Mucosa of stomach (tissue), 1 donor: ENCODE data around the gene DHRS12.

Experiments
- H3K27me3 ChIP-seq: one replicate; pipeline ENCODE4 v1.7.0; 2013; ENCODE audit warnings: mild to moderate bottlenecking, low read length; ENCODE audit not compliant: control insufficient read depth, insufficient read depth
- H3K36me3 ChIP-seq: one replicate; pipeline ENCODE4 v1.7.0; 2013; ENCODE audit warnings: low read length; ENCODE audit not compliant: control insufficient read depth, insufficient read depth
- H3K4me1 ChIP-seq: one replicate; pipeline ENCODE4 v1.7.0; 2013; ENCODE audit warnings: mild to moderate bottlenecking, low read length; ENCODE audit not compliant: control insufficient read depth, insufficient read depth
- H3K4me3 ChIP-seq: one replicate; pipeline ENCODE4 v1.7.0; 2013; ENCODE audit warnings: low read length
- H3K9ac ChIP-seq: one replicate; pipeline ENCODE4 v1.7.0; 2013; ENCODE audit warnings: mild to moderate bottlenecking, low read length, moderate library complexity
- H3K9me3 ChIP-seq: one replicate; pipeline ENCODE4 v1.7.0; 2013; ENCODE audit warnings: mild to moderate bottlenecking, low read length, moderate library complexity; ENCODE audit not compliant: control insufficient read depth
- donor health status: Pancreatic carcinoma.

Gene DHRS12

GRCh38 chr13:51838240-51838846 is 34.4 kb upstream of the DHRS12 start:
- no peaks in the 10 kb centered on the region for H3K27me3 ChIP-seq
- no peaks in the 10 kb centered on the region for H3K36me3 ChIP-seq
- no peak overlapping the region for H3K9ac ChIP-seq
- H3K4me1 ChIP-seq = no peaks in the 10 kb centered on the region
- no peak overlapping the region for H3K4me3 ChIP-seq
- H3K9me3 ChIP-seq = no peaks in the 10 kb centered on the region

- H3K9me3 ChIP-seq = no peaks in the 10 kb centered on the region
- H3K9ac ChIP-seq = no peak overlapping the region
- no peaks in the 10 kb centered on the region for H3K27me3 ChIP-seq
- no peak overlapping the region for H3K4me3 ChIP-seq
- no peaks in the 10 kb centered on the region for H3K4me1 ChIP-seq
- no peaks in the 10 kb centered on the region for H3K36me3 ChIP-seq
Measured at GRCh38 chr13:51837016-51837415, 33.1 kb upstream of the DHRS12 start.

GRCh38 chr13:51834581-51835171 is 30.7 kb upstream of the DHRS12 start:
- H3K9me3 ChIP-seq = no peaks in the 10 kb centered on the region
- H3K36me3 ChIP-seq = no peaks in the 10 kb centered on the region

GRCh38 chr13:51833980-51834379 is 30.0 kb upstream of the DHRS12 start:
- H3K36me3 ChIP-seq = no peaks in the 10 kb centered on the region
- H3K4me3 ChIP-seq = no peak overlapping the region
- H3K9ac ChIP-seq = no peak overlapping the region
- no peaks in the 10 kb centered on the region for H3K27me3 ChIP-seq
- H3K4me1 ChIP-seq = no peaks in the 10 kb centered on the region
- H3K9me3 ChIP-seq = no peaks in the 10 kb centered on the region

More at GRCh38 chr13:51834581-51835171, 30.7 kb upstream of the DHRS12 start:
- Histone ChIP-seq H3K4me3 (no peak overlapping the region), H3K4me1 (no peaks in the 10 kb centered on the region), H3K9ac (no peak overlapping the region), H3K27me3 (no peaks in the 10 kb centered on the region)

GRCh38 chr13:51832471-51833152 is 28.6 kb upstream of the DHRS12 start:
- Histone ChIP-seq H3K9ac (no peak overlapping the region), H3K4me1 (no peaks in the 10 kb centered on the region), H3K4me3 (no peak overlapping the region), H3K27me3 (no peaks in the 10 kb centered on the region), H3K36me3 (no peaks in the 10 kb centered on the region), H3K9me3 (no peaks in the 10 kb centered on the region)

- no peaks in the 10 kb centered on the region for H3K36me3 ChIP-seq
- no peak overlapping the region for H3K4me3 ChIP-seq
- no peaks in the 10 kb centered on the region for H3K9me3 ChIP-seq
- H3K9ac ChIP-seq = no peak overlapping the region
- no peaks in the 10 kb centered on the region for H3K4me1 ChIP-seq
- no peaks in the 10 kb centered on the region for H3K27me3 ChIP-seq
Measured at GRCh38 chr13:51831519-51831918, 27.6 kb upstream of the DHRS12 start.

GRCh38 chr13:51829568-51829899 is 25.6 kb upstream of the DHRS12 start:
- no peaks in the 10 kb centered on the region for H3K4me1 ChIP-seq
- no peaks in the 10 kb centered on the region for H3K36me3 ChIP-seq
- no peaks in the 10 kb centered on the region for H3K27me3 ChIP-seq

GRCh38 chr13:51828730-51829567 is 25.0 kb upstream of the DHRS12 start:
- H3K4me3 ChIP-seq = no peak overlapping the region
- no peaks in the 10 kb centered on the region for H3K36me3 ChIP-seq
- no peaks in the 10 kb centered on the region for H3K4me1 ChIP-seq
- H3K9ac ChIP-seq = no peak overlapping the region
- no peaks in the 10 kb centered on the region for H3K27me3 ChIP-seq
- H3K9me3 ChIP-seq = no peaks in the 10 kb centered on the region

More at GRCh38 chr13:51829568-51829899, 25.6 kb upstream of the DHRS12 start:
- H3K9ac ChIP-seq = no peak overlapping the region
- H3K9me3 ChIP-seq = no peaks in the 10 kb centered on the region
- H3K4me3 ChIP-seq = no peak overlapping the region

- Histone ChIP-seq H3K9me3 (no peaks in the 10 kb centered on the region), H3K9ac (no peak overlapping the region), H3K27me3 (no peaks in the 10 kb centered on the region), H3K36me3 (no peaks in the 10 kb centered on the region), H3K4me1 (no peaks in the 10 kb centered on the region), H3K4me3 (no peak overlapping the region)
Measured at GRCh38 chr13:51827254-51827653, 23.3 kb upstream of the DHRS12 start.

GRCh38 chr13:51826606-51827005 is 22.6 kb upstream of the DHRS12 start:
- Histone ChIP-seq H3K9ac (no peak overlapping the region), H3K4me3 (no peak overlapping the region), H3K9me3 (no peaks in the 10 kb centered on the region), H3K4me1 (no peaks in the 10 kb centered on the region), H3K36me3 (no peaks in the 10 kb centered on the region), H3K27me3 (no peaks in the 10 kb centered on the region)

- Histone ChIP-seq H3K9ac (no peak overlapping the region), H3K4me1 (no peaks in the 10 kb centered on the region), H3K4me3 (no peak overlapping the region), H3K36me3 (no peaks in the 10 kb centered on the region), H3K9me3 (no peaks in the 10 kb centered on the region), H3K27me3 (no peaks in the 10 kb centered on the region)
Measured at GRCh38 chr13:51825681-51826254, 21.8 kb upstream of the DHRS12 start.
